ENCODE data around the gene OSBP2. TPM values are rescaled to one million over a fixed set of nuclear protein-coding genes. Genes with fewer than 3 reads are reported as not detected.

Gene OSBP2
- total and polyA plus RNA-seq, 2 of the 13 experiments (the other 11 are each of a cell fraction or from before 2014, with no cell fraction given) = 5.0 to 7.7 TPM

- TF ChIP-seq CTCF (CRISPR knock-in tag; IDR thresholded peaks at IDR 0.05) (no peak), HMG20A (CRISPR knock-in tag; IDR thresholded peaks at IDR 0.05; ENCODE audit: borderline replicate concordance) (no peak), NONO (IDR thresholded peaks at IDR 0.05) (no peak), NONO (CRISPR knock-in tag; conservative IDR thresholded peaks at IDR 0.05) (no peak), ZNF616 (CRISPR knock-in tag; IDR thresholded peaks at IDR 0.05; ENCODE audit: low read depth) (no peak), ZBTB7A (CRISPR knock-in tag; IDR thresholded peaks at IDR 0.05) (no peak), ZFP36 (IDR thresholded peaks at IDR 0.05; ENCODE audit: borderline replicate concordance, low read depth, low read length, partially characterized antibody) (no peak), NFE2L1 (CRISPR knock-in tag; IDR thresholded peaks at IDR 0.05; ENCODE audit: borderline replicate concordance) (no peak), ZNF543 (CRISPR knock-in tag; IDR thresholded peaks at IDR 0.05) (no peak), ZFP62 (CRISPR knock-in tag; IDR thresholded peaks at IDR 0.05) (no peak), KLF6 (CRISPR knock-in tag; IDR thresholded peaks at IDR 0.05) (no peak)
Observed at GRCh38 chr22:30883586-30884145, 189.0 kb downstream of the OSBP2 start (continued).

GRCh38 chr22:30884211-30885000 is 189.7 kb downstream of the OSBP2 start:
- Histone ChIP-seq H3K4me1 (ENCODE audit: insufficient read depth, low read length) (peaks cover 44% of the 10 kb centered on the region), H3K27me3 (ENCODE audit: control insufficient read depth in 1 of 2, insufficient read depth in 2 of 2, low read length in 2 of 2) (0 out of 5 replicates have a peak, but pooled peaks cover 0 to 3% of the 10 kb centered on the region in 2 experiments), H2AFZ (ENCODE audit: low read length) (no peak overlapping the region), H3K27ac (ENCODE audit: extremely low read length, insufficient read depth, low read length) (no peak overlapping the region), H3K9me3 (ENCODE audit: low read length) (no peaks in the 10 kb centered on the region), H3K36me3 (replicated peaks in 1 of 2; ENCODE audit: control insufficient read depth in 1 of 2, insufficient read depth in 2 of 2, low read length in 2 of 2) (peaks cover 0 to 5% of the 10 kb centered on the region in 2 experiments; a peak in 2 of 5 replicates), H3K4me2 (ENCODE audit: low read depth, low read length) (no peak overlapping the region), H3K9ac (ENCODE audit: insufficient read depth, low read depth, low read length) (no peak overlapping the region), H3K4me3 (replicated peaks in 1 of 3; ENCODE audit: insufficient read depth in 1 of 3, low read depth in 2 of 3, low read length in 3 of 3) (no peak overlapping the region), H4K20me1 (ENCODE audit: insufficient read depth, low read length) (no peaks in the 10 kb centered on the region), H3K79me2 (ENCODE audit: insufficient read depth, low read length) (no peaks in the 10 kb centered on the region)
- CTCF ChIA-PET (ENCODE audit: low intra/inter-chr PET ratio, low total read pairs) = no interaction called here
- POLR2A ChIA-PET = no interaction called here
- BruUV-seq (replicated peaks) = no TSS peak
- DNase-seq (ENCODE audit: low spot score) (no peak), FAIRE-seq (no peak), ATAC-seq (no peak)
- TF ChIP-seq ZNF564 (CRISPR knock-in tag; IDR thresholded peaks at IDR 0.05) (no peak), RFXANK (CRISPR knock-in tag; IDR thresholded peaks at IDR 0.05) (no peak), RNF219 (CRISPR knock-in tag; IDR thresholded peaks at IDR 0.05) (no peak), REL (CRISPR knock-in tag; conservative IDR thresholded peaks at IDR 0.05) (no peak), ZEB1 (IDR thresholded peaks at IDR 0.05; ENCODE audit: insufficient replicate concordance, low read depth) (no peak), ZNF34 (CRISPR knock-in tag; IDR thresholded peaks at IDR 0.05; ENCODE audit: borderline replicate concordance) (no peak)
- WGBS (ENCODE audit: low lambda C conversion rate) = 100% methylated on average over 7 of the region's 18 CpGs
- in situ Hi-C loops (cut with HindIII; ENCODE audit: extremely low pct_ligation_motif_present, low pct_unique_long_range_greater_than_20kb) = no loop called here
- intact Hi-C loops (cut with micrococcal nuclease; ENCODE audit: unreplicated experiment) = loop anchor here (5.0 kb wide), 1 partner anchor 122 kb away; no protein-coding TSS in a partner anchor
